ENCODE measurements around the gene IL1RAP. TPM values are rescaled to one million over a fixed set of nuclear protein-coding genes. Genes with fewer than 3 reads are reported as not detected.

IL1RAP gene
- total RNA-seq, 1 donor from 2014 or later: 5.1 TPM

DNA sequence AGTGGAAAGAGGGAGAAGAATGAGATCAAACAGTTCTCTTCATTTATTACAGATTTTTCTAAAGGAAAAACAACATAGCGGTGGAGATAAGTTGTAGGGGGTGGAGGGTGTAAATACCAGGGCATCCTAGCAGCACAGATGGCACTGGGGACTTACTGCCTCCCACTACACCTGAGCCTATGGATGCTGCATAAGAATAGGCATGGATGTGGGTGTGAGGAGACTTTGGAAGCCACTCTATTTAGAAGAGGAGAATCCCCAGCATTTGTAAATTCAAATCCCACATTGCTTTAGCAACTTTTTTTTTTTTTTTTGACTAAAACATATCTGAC, 27.4 kb upstream of the IL1RAP start:
- H3K27ac ChIP-seq (replicated peaks): no peak overlapping the region
- TF ChIP-seq CTCF (IDR thresholded peaks at IDR 0.05; ENCODE audit: borderline replicate concordance): no peak
- peaks cover 20% of the 10 kb centered on the region for H3K4me1 ChIP-seq
- no peak overlapping the region for H3K4me3 ChIP-seq
- no peaks in the 10 kb centered on the region for H3K9me3 ChIP-seq (replicated peaks)
- peaks cover 18% of the 10 kb centered on the region for H3K27me3 ChIP-seq (ENCODE audit: low read depth)
- intact Hi-C loops (cut with micrococcal nuclease): no loop called here
- no peak for DNase-seq
- H3K36me3 ChIP-seq: no peaks in the 10 kb centered on the region

DNA sequence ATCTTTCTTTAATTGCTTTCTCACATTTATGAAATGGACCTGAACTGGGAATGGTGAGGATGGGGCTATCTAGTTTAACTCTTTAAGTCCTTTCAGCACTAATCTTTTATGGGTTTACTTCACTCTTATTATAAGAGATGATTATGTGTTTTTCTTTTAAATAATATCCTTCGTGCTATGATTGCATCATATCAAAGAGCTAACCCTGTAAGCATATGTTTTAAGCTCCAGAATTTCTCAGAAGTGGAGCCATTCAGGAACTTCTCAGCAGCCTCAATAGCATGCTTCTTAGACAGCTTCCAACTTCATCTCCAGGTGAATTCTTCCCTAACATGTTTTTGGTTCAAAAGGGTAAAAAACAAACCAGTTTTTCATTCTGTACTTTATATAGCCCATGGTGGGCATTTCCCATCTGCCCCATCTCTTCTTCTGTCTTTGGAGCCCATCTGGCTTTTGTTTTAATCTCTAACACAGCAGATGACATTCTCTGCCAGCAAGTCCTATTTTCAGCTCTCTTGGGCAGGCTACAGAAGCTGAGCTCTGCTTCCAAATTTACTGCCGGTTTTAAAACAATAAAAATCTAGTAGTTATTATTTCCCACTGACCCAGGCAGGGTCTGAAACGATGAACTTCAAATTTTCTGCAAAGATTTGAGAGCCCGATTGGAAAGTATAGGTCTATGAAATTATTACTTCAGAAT, 26.8 kb upstream of the IL1RAP start:
- no peak for TF ChIP-seq CTCF (IDR thresholded peaks at IDR 0.05; ENCODE audit: borderline replicate concordance)
- intact Hi-C loops (cut with micrococcal nuclease): no loop called here
- no peak for DNase-seq
- Histone ChIP-seq H3K27ac (replicated peaks) (peak overlapping the region; percentile 85), H3K9me3 (replicated peaks) (no peaks in the 10 kb centered on the region), H3K36me3 (no peaks in the 10 kb centered on the region), H3K4me1 (peaks cover 20% of the 10 kb centered on the region), H3K27me3 (ENCODE audit: low read depth) (peaks cover 18% of the 10 kb centered on the region), H3K4me3 (peak overlapping the region; percentile 60)

DNA sequence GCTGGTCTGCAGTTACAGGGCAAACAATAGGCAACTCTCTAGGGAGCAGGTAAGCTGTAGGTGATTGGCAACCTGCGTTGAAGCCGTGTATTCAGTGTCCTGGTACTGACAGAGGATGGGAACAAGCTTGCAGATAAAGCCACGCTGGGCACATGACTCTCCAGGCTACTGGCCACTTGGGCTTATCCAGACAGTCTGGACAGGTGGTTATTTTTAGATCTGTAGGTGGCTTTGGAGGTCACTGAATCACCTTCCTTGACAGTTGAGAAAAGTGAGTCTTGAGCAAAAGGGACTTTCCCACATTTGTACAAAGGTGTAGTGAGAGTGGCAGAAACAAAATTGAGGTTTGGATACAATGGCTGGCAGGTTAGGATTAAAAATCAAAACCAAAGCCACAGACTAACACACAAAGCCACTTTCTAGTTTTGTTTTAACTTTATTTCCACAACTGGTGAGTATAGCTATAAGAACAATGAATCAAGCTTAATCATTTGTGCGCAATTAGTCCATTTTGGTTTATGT, 22.3 kb upstream of the IL1RAP start:
- TF ChIP-seq CTCF (IDR thresholded peaks at IDR 0.05; ENCODE audit: borderline replicate concordance): no peak

DNA sequence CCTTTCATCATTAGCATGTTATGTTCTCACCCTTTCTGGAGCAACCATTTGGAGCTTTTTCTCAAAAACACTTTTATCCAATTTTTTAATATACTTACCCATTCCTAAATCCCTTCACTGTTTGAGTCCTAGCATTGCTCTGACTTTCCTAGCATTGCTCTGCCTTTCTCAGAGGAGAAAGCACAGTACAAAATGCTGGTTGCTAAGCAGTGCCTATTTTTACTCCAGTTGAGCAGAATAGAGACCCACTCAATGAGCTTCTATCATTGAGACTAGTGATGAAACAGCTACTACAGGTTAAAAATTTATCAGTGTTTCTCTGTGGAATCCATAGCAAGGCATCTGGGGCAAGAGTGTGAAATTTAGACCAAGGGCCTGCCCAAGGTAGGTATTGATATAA, 21.8 kb upstream of the IL1RAP start:
- intact Hi-C loops (cut with micrococcal nuclease): no loop called here
- peaks cover 18% of the 10 kb centered on the region for H3K27me3 ChIP-seq (ENCODE audit: low read depth)
- H3K4me3 ChIP-seq: peak overlapping the region; percentile 9
- DNase-seq: no peak
- peak overlapping the region; percentile 85 for H3K27ac ChIP-seq (replicated peaks)
- H3K36me3 ChIP-seq: no peaks in the 10 kb centered on the region
- TF ChIP-seq CTCF (IDR thresholded peaks at IDR 0.05; ENCODE audit: borderline replicate concordance): no peak
- H3K4me1 ChIP-seq: peaks cover 30% of the 10 kb centered on the region
- no peaks in the 10 kb centered on the region for H3K9me3 ChIP-seq (replicated peaks)

More for the DNA sequence above, 22.3 kb upstream of the IL1RAP start:
- H3K36me3 ChIP-seq: no peaks in the 10 kb centered on the region
- DNase-seq: peak; percentile 47
- H3K9me3 ChIP-seq (replicated peaks): no peaks in the 10 kb centered on the region
- peaks cover 18% of the 10 kb centered on the region for H3K27me3 ChIP-seq (ENCODE audit: low read depth)
- peak overlapping the region; percentile 9 for H3K4me3 ChIP-seq
- peak overlapping the region; percentile 85 for H3K27ac ChIP-seq (replicated peaks)
- intact Hi-C loops (cut with micrococcal nuclease): no loop called here
- H3K4me1 ChIP-seq: peaks cover 30% of the 10 kb centered on the region

- H3K36me3 ChIP-seq: no peaks in the 10 kb centered on the region
- H3K9me3 ChIP-seq (replicated peaks): no peaks in the 10 kb centered on the region
- peaks cover 11% of the 10 kb centered on the region for H3K27me3 ChIP-seq (ENCODE audit: low read depth)
- intact Hi-C loops (cut with micrococcal nuclease): no loop called here
- TF ChIP-seq CTCF (IDR thresholded peaks at IDR 0.05; ENCODE audit: borderline replicate concordance): no peak
- DNase-seq: no peak
- peak overlapping the region; percentile 85 for H3K27ac ChIP-seq (replicated peaks)
- peaks cover 33% of the 10 kb centered on the region for H3K4me1 ChIP-seq
- H3K4me3 ChIP-seq: no peak overlapping the region
Observed at GRCh38 chr3:190492966-190493365, 20.9 kb upstream of the IL1RAP start.

Measured in left ventricle myocardium inferior (tissue), 1 donor.